CD8-positive, alpha-beta memory T cell (primary cell): ENCODE results near the gene BCL6B. TPM values are rescaled to one million over a fixed set of nuclear protein-coding genes. Genes with fewer than 3 reads are reported as not detected.

Source experiments
- CTCF ChIA-PET: fragments of 350-600 bp; sonication (Branson Sonifier 250); formaldehyde crosslinking; loops from one replicate; lab custom pipeline; 2021; ENCODE audit warnings: antibody characterized with exemption; lab: Charles Lee
- POLR2A ChIA-PET: fragments of 350-600 bp; sonication (Branson Sonifier 250); formaldehyde crosslinking; loops from one replicate; lab custom pipeline; 2021; ENCODE audit warnings: antibody characterized with exemption; lab: Charles Lee
- DNase-seq, 5 donors: peaks; one replicate each; pipeline versions ENCODE4 v3.0.0 to v3.0.0-alpha.2; 2020 to 2022; ENCODE audit warnings: mixed read lengths in 1 of 5
- H3K27ac ChIP-seq: one replicate; pipeline ENCODE4 v1.7.0; 2013; ENCODE audit warnings: low read depth, mild to moderate bottlenecking, low read length, moderate library complexity
- H3K27me3 ChIP-seq: 2 replicates; pipeline ENCODE4 v1.7.0; 2013; ENCODE audit warnings: low read length, mild to moderate bottlenecking; ENCODE audit not compliant: insufficient read depth, poor library complexity, severe bottlenecking
- H3K36me3 ChIP-seq: 2 replicates; pipeline ENCODE4 v1.7.0; 2013; ENCODE audit warnings: mild to moderate bottlenecking, low read length, moderate library complexity; ENCODE audit not compliant: insufficient read depth
- H3K4me1 ChIP-seq: 2 replicates; pipeline ENCODE4 v1.7.0; 2013; ENCODE audit warnings: mild to moderate bottlenecking, low read length, moderate library complexity; ENCODE audit not compliant: insufficient read depth
- H3K4me3 ChIP-seq: 2 replicates; pipeline ENCODE4 v1.7.0; 2013; ENCODE audit warnings: mild to moderate bottlenecking, low read length
- H3K9me3 ChIP-seq: 2 replicates; pipeline ENCODE4 v1.7.0; 2013; ENCODE audit warnings: mild to moderate bottlenecking, low read length
- H3K27ac Mint-ChIP-seq, 8 donors: one replicate each; pipeline ENCODE4 v1.8.0; 2020 to 2021; ENCODE audit warnings: mixed read lengths in 8 of 8, mild to moderate bottlenecking in 6 of 8, inconsistent platforms in 3 of 8, moderate library complexity in 3 of 8
- H3K27me3 Mint-ChIP-seq, 2 donors: one replicate each; pipeline ENCODE4 v1.8.0; 2020 to 2021; ENCODE audit warnings: mixed read lengths in 2 of 2, mild to moderate bottlenecking in 1 of 2, moderate library complexity in 1 of 2
- H3K36me3 Mint-ChIP-seq, 3 donors: one replicate each; pipeline ENCODE4 v1.8.0; 2020 to 2021; ENCODE audit warnings: mixed read lengths in 3 of 3, inconsistent platforms in 1 of 3, mild to moderate bottlenecking in 1 of 3
- H3K4me1 Mint-ChIP-seq, 3 donors: one replicate each; pipeline ENCODE4 v1.8.0; 2020 to 2021; ENCODE audit warnings: mixed read lengths in 3 of 3, inconsistent platforms in 1 of 3, mild to moderate bottlenecking in 1 of 3
- H3K4me3 Mint-ChIP-seq, 7 donors: one replicate each; pipeline ENCODE4 v1.8.0; 2020 to 2021; ENCODE audit warnings: mixed read lengths in 7 of 7, mild to moderate bottlenecking in 6 of 7, moderate library complexity in 4 of 7, inconsistent platforms in 2 of 7
- H3K9me3 Mint-ChIP-seq, 5 donors: one replicate each; pipeline ENCODE4 v1.8.0; 2020 to 2022; ENCODE audit warnings: mixed read lengths in 5 of 5, mild to moderate bottlenecking in 3 of 5, moderate library complexity in 2 of 5, inconsistent platforms in 1 of 5
- polyA plus RNA-seq: library from polyadenylated mRNA; unstranded; fragments of 300-500 nt; fragmentation: Illumina TruSeq; gene quantifications from one replicate; pipeline ENCODE4 v1.2.3, GENCODE V29; 2021
- total RNA-seq, 2 experiments: library from RNA; stranded (reverse); gene quantifications; one replicate each; pipeline ENCODE4 v1.2.3, GENCODE V29; 2021

BCL6B gene
- total and polyA plus RNA-seq, 3 experiments from 2014 or later = 0.09 to 0.59 (median 0.24) TPM

DNA sequence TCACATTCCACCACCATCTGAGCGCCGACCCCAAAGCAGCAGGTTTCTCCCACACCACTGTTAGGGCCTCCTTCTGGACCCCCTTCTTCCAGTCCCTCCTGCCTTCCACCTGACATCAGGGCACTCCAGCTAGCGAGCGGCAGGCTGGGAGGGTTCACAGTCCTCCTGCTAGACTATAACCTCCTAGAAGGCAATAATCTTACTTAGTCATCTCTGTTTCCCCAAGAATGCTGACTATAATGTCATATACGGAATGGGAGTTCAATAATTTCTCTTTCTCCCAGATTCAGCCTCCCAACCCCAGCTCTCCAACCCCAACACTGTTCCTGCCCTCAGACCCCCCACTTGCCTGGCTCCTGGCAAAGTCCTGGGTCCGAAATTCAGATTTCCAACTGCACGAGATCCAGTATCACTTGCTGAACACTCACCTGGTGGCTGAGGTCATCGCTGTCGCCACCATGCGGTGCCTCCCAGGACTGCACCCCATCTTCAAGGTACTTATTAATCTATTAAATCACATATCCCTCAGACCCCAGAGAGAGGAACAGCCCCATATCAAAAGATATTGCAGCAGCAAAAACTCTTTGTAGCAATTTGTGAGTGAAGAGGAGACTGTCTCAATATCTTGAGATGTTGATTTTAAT lies 21.4 kb upstream of the BCL6B start:
- Mint-ChIP-seq H3K9me3 (no peaks in the 10 kb centered on the region), H3K4me3 (no peak overlapping the region), H3K36me3 (peaks cover 4 to 75% (median 28%) of the 10 kb centered on the region in 3 donors), H3K27me3 (peaks cover 0 to 1% of the 10 kb centered on the region in 2 donors), H3K4me1 (peaks cover 15 to 20% (median 16%) of the 10 kb centered on the region in 3 donors), H3K27ac (peak overlapping the region in 4 of 8 donors; percentile 66 to 85 (median 81))
- H3K27ac ChIP-seq = no peak overlapping the region
- CTCF ChIA-PET = interaction anchor here (0.9 kb wide), 1 partner anchor 11 kb away, joined by 3 read pairs; the partner anchor contains the start of gene RNASEK
- POLR2A ChIA-PET = no interaction called here
- H3K36me3 ChIP-seq = peaks cover 27% of the 10 kb centered on the region
- no peaks in the 10 kb centered on the region for H3K9me3 ChIP-seq
- DNase-seq = peak in 4 of 5 donors; percentile 15 to 44 (median 24)
- H3K27me3 ChIP-seq = no peaks in the 10 kb centered on the region
- H3K4me1 ChIP-seq = no peaks in the 10 kb centered on the region
- no peak overlapping the region for H3K4me3 ChIP-seq

GRCh38 chr17:7002288-7003047 lies 20.4 kb upstream of the BCL6B start:
- Mint-ChIP-seq H3K27me3 (peaks cover 0 to 1% of the 10 kb centered on the region in 2 donors), H3K9me3 (no peaks in the 10 kb centered on the region), H3K4me3 (no peak overlapping the region), H3K4me1 (peaks cover 20 to 27% (median 24%) of the 10 kb centered on the region in 3 donors), H3K36me3 (peaks cover 4 to 76% (median 25%) of the 10 kb centered on the region in 3 donors), H3K27ac (peak overlapping the region in 6 of 8 donors; percentile 22 to 91 (median 70))
- Histone ChIP-seq H3K27me3 (no peaks in the 10 kb centered on the region), H3K4me1 (no peaks in the 10 kb centered on the region), H3K4me3 (no peak overlapping the region), H3K9me3 (no peaks in the 10 kb centered on the region), H3K36me3 (peaks cover 27% of the 10 kb centered on the region), H3K27ac (no peak overlapping the region)
- no peak for DNase-seq
- ChIA-PET POLR2A (no interaction called here), CTCF (interaction anchor here (0.9 to 5.1 kb wide), 4 partner anchors 10 to 159 kb away, joined by 3 to 98 read pairs (median 13); partner anchors contain the start of genes BCL6B and RNASEK)

- Histone ChIP-seq H3K4me1 (no peaks in the 10 kb centered on the region), H3K36me3 (peaks cover 27% of the 10 kb centered on the region), H3K27ac (no peak overlapping the region), H3K9me3 (no peaks in the 10 kb centered on the region), H3K27me3 (no peaks in the 10 kb centered on the region), H3K4me3 (no peak overlapping the region)
- ChIA-PET CTCF (interaction anchor here (0.8 to 5.1 kb wide), 18 partner anchors 7 to 531 kb away, joined by 3 to 98 read pairs (median 4); partner anchors contain the start of genes ALOX12, BCL6B, SLC16A13 and TEKT1), POLR2A (no interaction called here)
- Mint-ChIP-seq H3K9me3 (no peaks in the 10 kb centered on the region), H3K27me3 (peaks cover 0 to 1% of the 10 kb centered on the region in 2 donors), H3K4me3 (no peak overlapping the region), H3K36me3 (peaks cover 4 to 70% (median 19%) of the 10 kb centered on the region in 3 donors), H3K27ac (peak overlapping the region in 1 of 8 donors; percentile 17), H3K4me1 (peaks cover 22 to 33% (median 30%) of the 10 kb centered on the region in 3 donors)
- no peak for DNase-seq
Measured at GRCh38 chr17:7003745-7004144, 19.1 kb upstream of the BCL6B start.

DNA sequence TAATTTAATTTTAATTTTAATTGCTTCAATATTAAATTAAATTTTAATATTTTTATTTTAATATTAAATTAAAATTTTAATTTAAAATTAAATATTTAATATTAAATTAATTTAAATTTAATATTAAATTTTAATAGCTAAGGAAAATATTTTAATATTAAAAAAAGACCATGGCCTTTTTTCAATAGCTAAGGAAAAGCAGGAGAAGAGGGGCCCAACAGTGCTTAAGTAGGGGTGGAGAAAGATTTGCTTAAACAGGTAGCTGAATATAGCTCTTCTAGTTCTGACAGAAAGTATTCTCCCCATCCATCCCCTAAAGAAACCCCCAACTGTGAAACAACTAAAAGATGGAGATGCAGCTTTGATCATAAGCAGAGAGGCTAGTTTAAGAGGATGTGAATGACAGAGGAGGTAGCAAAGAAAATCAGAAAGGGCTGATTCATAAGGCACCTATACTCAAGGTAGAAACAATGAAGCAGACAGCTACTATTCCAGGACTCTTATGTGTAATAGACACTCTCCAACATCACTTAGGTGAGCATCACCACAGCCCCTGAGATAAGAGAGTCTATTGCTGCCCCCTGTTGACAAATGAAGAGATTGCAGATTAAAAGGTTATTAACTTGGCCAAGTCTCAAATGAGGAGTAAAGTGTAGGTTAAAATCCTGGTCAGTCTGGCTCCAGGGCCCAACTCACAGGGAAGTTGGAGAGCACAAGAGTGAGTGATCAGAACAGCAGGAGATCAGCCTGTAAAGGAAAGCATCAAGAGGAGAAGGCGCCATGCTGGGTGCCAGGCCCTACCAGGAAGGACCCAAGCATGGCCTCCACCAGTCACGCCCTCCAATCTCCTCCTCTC lies 18.2 kb upstream of the BCL6B start:
- Mint-ChIP-seq H3K36me3 (peaks cover 4 to 66% (median 16%) of the 10 kb centered on the region in 3 donors), H3K27me3 (peaks cover 0 to 1% of the 10 kb centered on the region in 2 donors), H3K27ac (peak overlapping the region in 7 of 8 donors; percentile 7 to 88 (median 67)), H3K9me3 (no peaks in the 10 kb centered on the region), H3K4me1 (peaks cover 25 to 39% (median 36%) of the 10 kb centered on the region in 3 donors), H3K4me3 (peak overlapping the region in 1 of 7 donors; percentile 18)
- ChIA-PET POLR2A (interaction anchor here (0.5 to 1.0 kb wide), 2 partner anchors 90 to 606 kb away, joined by 3 read pairs; no protein-coding TSS in a partner anchor), CTCF (interaction anchor here (0.7 to 5.1 kb wide), 25 partner anchors 8 to 532 kb away, joined by 3 to 98 read pairs (median 4); partner anchors contain the start of genes ALOX12, BCL6B, SLC16A13 and TEKT1)
- Histone ChIP-seq H3K27ac (no peak overlapping the region), H3K4me3 (no peak overlapping the region), H3K9me3 (no peaks in the 10 kb centered on the region), H3K36me3 (peaks cover 24% of the 10 kb centered on the region), H3K4me1 (peaks cover 3% of the 10 kb centered on the region), H3K27me3 (no peaks in the 10 kb centered on the region)
- DNase-seq = peak in 2 of 5 donors; percentile 69 to 76

DNA sequence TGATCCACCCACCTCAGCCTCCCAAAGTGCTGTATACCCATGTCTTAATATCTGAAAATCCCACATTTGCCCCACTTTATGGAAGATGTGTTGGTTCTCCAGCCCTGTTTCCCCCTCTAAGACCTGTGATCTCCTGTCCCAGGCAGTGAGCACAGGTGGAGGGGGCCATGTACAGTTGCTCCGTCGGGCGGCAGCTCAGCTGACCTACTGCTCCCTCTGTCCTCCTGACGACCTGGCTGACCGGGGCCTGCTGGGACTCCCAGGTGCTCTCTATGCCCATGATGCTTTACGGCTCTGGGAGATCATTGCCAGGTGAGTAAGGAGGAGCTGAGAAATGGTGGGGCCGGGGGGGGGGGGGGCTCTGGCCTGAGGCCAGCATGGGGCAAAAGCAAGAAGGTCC lies 17.1 kb upstream of the BCL6B start:
- Mint-ChIP-seq H3K36me3 (peaks cover 4 to 62% (median 13%) of the 10 kb centered on the region in 3 donors), H3K4me1 (peaks cover 36 to 49% (median 47%) of the 10 kb centered on the region in 3 donors)

GRCh38 chr17:7007143-7007542 lies 15.7 kb upstream of the BCL6B start:
- H3K27ac Mint-ChIP-seq = peak overlapping the region; percentile 3 to 72 (median 30)

More for the DNA sequence above, 17.1 kb upstream of the BCL6B start:
- POLR2A ChIA-PET = no interaction called here
- H3K4me1 ChIP-seq = peaks cover 13% of the 10 kb centered on the region
- H3K36me3 ChIP-seq = peaks cover 17% of the 10 kb centered on the region
- no peak overlapping the region for H3K27ac ChIP-seq
- no peaks in the 10 kb centered on the region for H3K27me3 ChIP-seq
- CTCF ChIA-PET = interaction anchor here (0.7 to 5.1 kb wide), 4 partner anchors 16 to 648 kb away, joined by 3 to 98 read pairs (median 4); no protein-coding TSS in a partner anchor
- Mint-ChIP-seq H3K27ac (no peak overlapping the region), H3K9me3 (no peaks in the 10 kb centered on the region), H3K4me3 (no peak overlapping the region), H3K27me3 (peaks cover 0 to 1% of the 10 kb centered on the region in 2 donors)
- no peak overlapping the region for H3K4me3 ChIP-seq
- DNase-seq = no peak
- H3K9me3 ChIP-seq = no peaks in the 10 kb centered on the region

GRCh38 chr17:7010523-7010922 lies 12.3 kb upstream of the BCL6B start:
- H3K9me3 ChIP-seq = no peaks in the 10 kb centered on the region
- no peak overlapping the region for H3K4me3 ChIP-seq
- CTCF ChIA-PET = interaction anchor here (0.6 to 2.0 kb wide), 3 partner anchors 11 to 796 kb away, joined by 3 to 11 read pairs (median 6); no protein-coding TSS in a partner anchor
- H3K27me3 ChIP-seq = no peaks in the 10 kb centered on the region
- DNase-seq = no peak
- no peak overlapping the region for H3K27ac ChIP-seq
- H3K36me3 ChIP-seq = no peaks in the 10 kb centered on the region
- peaks cover 41% of the 10 kb centered on the region for H3K4me1 ChIP-seq
- H3K27me3 Mint-ChIP-seq = peaks cover 0 to 1% of the 10 kb centered on the region in 2 donors
- peak overlapping the region; percentile 11 to 100 (median 70) for H3K27ac Mint-ChIP-seq
- H3K4me3 Mint-ChIP-seq = peak overlapping the region; percentile 64 to 98 (median 82)
- peaks cover 0 to 61% (median 3%) of the 10 kb centered on the region in 3 donors for H3K36me3 Mint-ChIP-seq
- peaks cover 60 to 70% (median 66%) of the 10 kb centered on the region in 3 donors for H3K4me1 Mint-ChIP-seq
- no peaks in the 10 kb centered on the region for H3K9me3 Mint-ChIP-seq
- POLR2A ChIA-PET = no interaction called here

More at GRCh38 chr17:7007143-7007542, 15.7 kb upstream of the BCL6B start:
- no peaks in the 10 kb centered on the region for H3K9me3 Mint-ChIP-seq
- H3K36me3 ChIP-seq = peaks cover 8% of the 10 kb centered on the region
- ChIA-PET POLR2A (no interaction called here), CTCF (interaction anchor here (1.4 kb wide), 1 partner anchor 164 kb away, joined by 5 read pairs; no protein-coding TSS in a partner anchor)
- H3K4me1 Mint-ChIP-seq = peaks cover 44 to 62% (median 60%) of the 10 kb centered on the region in 3 donors
- H3K4me3 ChIP-seq = no peak overlapping the region
- peaks cover 1 to 56% (median 4%) of the 10 kb centered on the region in 3 donors for H3K36me3 Mint-ChIP-seq
- H3K4me1 ChIP-seq = peaks cover 27% of the 10 kb centered on the region
- H3K27me3 Mint-ChIP-seq = peaks cover 0 to under 1% of the 10 kb centered on the region in 2 donors
- H3K9me3 ChIP-seq = no peaks in the 10 kb centered on the region
- no peaks in the 10 kb centered on the region for H3K27me3 ChIP-seq
- no peak overlapping the region for H3K27ac ChIP-seq
- no peak overlapping the region for H3K4me3 Mint-ChIP-seq
- no peak for DNase-seq
